HEK293T (cell line): ENCODE results near the gene MTERF2.

Experiments
- BHLHE40 ChIP-seq: fragments of 450-650 bp; IDR thresholded peaks from 2 replicates; pipeline ENCODE4 v1.6.1; 2016; ENCODE audit warnings: mild to moderate bottlenecking, moderate library complexity, borderline replicate concordance
- CTBP1 ChIP-seq: fragments of 450-650 bp; IDR thresholded peaks from 2 replicates; pipeline ENCODE4 v1.6.1; 2016; ENCODE audit warnings: borderline replicate concordance
- FOXA1 ChIP-seq: fragments of 450-650 bp; IDR thresholded peaks from 2 replicates; pipeline ENCODE4 v1.6.1; 2016; ENCODE audit warnings: mild to moderate bottlenecking
- FOXK2 ChIP-seq: fragments of 450-650 bp; IDR thresholded peaks from 2 replicates; pipeline ENCODE4 v1.6.1; 2016; ENCODE audit warnings: mild to moderate bottlenecking
- FOXM1 ChIP-seq: fragments of 450-650 bp; IDR thresholded peaks from 2 replicates; pipeline ENCODE4 v1.6.1; 2017; ENCODE audit warnings: mild to moderate bottlenecking, borderline replicate concordance
- HDGF ChIP-seq: fragments of 450-650 bp; IDR thresholded peaks from 2 replicates; pipeline ENCODE4 v1.6.1; 2017; ENCODE audit warnings: antibody characterized with exemption, borderline replicate concordance
- LEF1 ChIP-seq: fragments of 450-650 bp; IDR thresholded peaks from 2 replicates; pipeline ENCODE4 v1.6.1; 2017; ENCODE audit warnings: mild to moderate bottlenecking, borderline replicate concordance
- NFRKB ChIP-seq: fragments of 450-650 bp; IDR thresholded peaks from 2 replicates; pipeline ENCODE4 v1.6.1; 2016; ENCODE audit warnings: mild to moderate bottlenecking, moderate library complexity
- SP1 ChIP-seq: fragments of 450-650 bp; IDR thresholded peaks from 2 replicates; pipeline ENCODE4 v1.6.1; 2017
- SUZ12 ChIP-seq: fragments of 450-650 bp; IDR thresholded peaks from 2 replicates; pipeline ENCODE4 v1.6.1; 2016; ENCODE audit warnings: mild to moderate bottlenecking
- TARDBP ChIP-seq: fragments of 450-650 bp; IDR thresholded peaks from 2 replicates; pipeline ENCODE4 v1.6.1; 2016
- ZNF384 ChIP-seq: fragments of 450-650 bp; IDR thresholded peaks from 2 replicates; pipeline ENCODE4 v1.6.1; 2016
- TF ChIP-seq, protein P1 (sequence below): fragments of 450-650 bp; IDR thresholded peaks from 2 replicates; pipeline ENCODE4 v1.6.1; 2016

GRCh38 chr12:106945261-106945851 is 41.6 kb downstream of the MTERF2 start:
- TF ChIP-seq FOXK2 (no peak), SP1 (no peak), LEF1 (no peak), ZNF384 (no peak), HDGF (no peak), SUZ12 (no peak), BHLHE40 (no peak), CTBP1 (no peak), FOXM1 (no peak), NFRKB (no peak), TARDBP (no peak), FOXA1 (no peak)
- TF ChIP-seq, protein P1, sequence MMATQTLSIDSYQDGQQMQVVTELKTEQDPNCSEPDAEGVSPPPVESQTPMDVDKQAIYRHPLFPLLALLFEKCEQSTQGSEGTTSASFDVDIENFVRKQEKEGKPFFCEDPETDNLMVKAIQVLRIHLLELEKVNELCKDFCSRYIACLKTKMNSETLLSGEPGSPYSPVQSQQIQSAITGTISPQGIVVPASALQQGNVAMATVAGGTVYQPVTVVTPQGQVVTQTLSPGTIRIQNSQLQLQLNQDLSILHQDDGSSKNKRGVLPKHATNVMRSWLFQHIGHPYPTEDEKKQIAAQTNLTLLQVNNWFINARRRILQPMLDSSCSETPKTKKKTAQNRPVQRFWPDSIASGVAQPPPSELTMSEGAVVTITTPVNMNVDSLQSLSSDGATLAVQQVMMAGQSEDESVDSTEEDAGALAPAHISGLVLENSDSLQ: no peak
